Stimulated activated CD8-positive, alpha-beta memory T cell treated with anti-CD3 and anti-CD28 coated beads, Interleukin-15, amount 100 ng/mL, for 1 hour (primary cell): ENCODE data around the gene OR10J4.
"Not testable (repeated sequence)": the region's sequence is repeated elsewhere in the genome, so short reads cannot be mapped to it uniquely, and the experiment has no call there.

Experiments
- DNase-seq: peaks from one replicate; pipeline ENCODE4 v3.0.0-alpha.2; 2020; ENCODE audit warnings: low read depth

OR10J4 gene

GRCh38 chr1:159431904-159432303 is at the start of gene OR10J4:
TSS of gene OR10J4 (plus strand) at chr1:159432204.
- no peak for DNase-seq

GRCh38 chr1:159406821-159407220 is 25.2 kb upstream of the OR10J4 start:
- no peak for DNase-seq

GRCh38 chr1:159408862-159409400 is 23.1 kb upstream of the OR10J4 start:
- no peak for DNase-seq

- no peak for DNase-seq
These were observed 10.2 kb upstream of the OR10J4 start for GRCh38 chr1:159421821-159422220.

GRCh38 chr1:159428536-159428935 is 3.5 kb upstream of the OR10J4 start:
- no peak for DNase-seq

GRCh38 chr1:159429074-159429861 is 2.7 kb upstream of the OR10J4 start:
- no peak for DNase-seq

GRCh38 chr1:159430985-159431384 is 1.0 kb upstream of the OR10J4 start:
- no peak for DNase-seq

- DNase-seq: no peak
These were observed 4.5 kb downstream of the OR10J4 start for GRCh38 chr1:159436469-159436868.

- no peak for DNase-seq
These were observed 7.4 kb downstream of the OR10J4 start, which contains the start of gene OR10J1 for GRCh38 chr1:159439422-159439821. TSS of gene OR10J1 (plus strand) at chr1:159439722. CDS start at chr1:159439792, 70 bp downstream.

GRCh38 chr1:159441360-159441759 is 9.4 kb downstream of the OR10J4 start:
- no peak for DNase-seq

GRCh38 chr1:159442428-159442827 is 10.4 kb downstream of the OR10J4 start:
- no peak for DNase-seq

- DNase-seq: no peak
These were observed 11.2 kb downstream of the OR10J4 start for GRCh38 chr1:159443066-159443750.

- no peak for DNase-seq
These were observed 12.5 kb downstream of the OR10J4 start for GRCh38 chr1:159444511-159444910.

GRCh38 chr1:159448181-159448580 is 16.2 kb downstream of the OR10J4 start:
- DNase-seq: no peak

GRCh38 chr1:159449605-159450004 is 17.6 kb downstream of the OR10J4 start:
- DNase-seq: not testable (repeated sequence)

GRCh38 chr1:159459551-159459950 is 27.5 kb downstream of the OR10J4 start:
- DNase-seq: no peak

- no peak for DNase-seq
These were observed 33.2 kb downstream of the OR10J4 start for GRCh38 chr1:159465191-159465603.

GRCh38 chr1:159468321-159468720 is 36.3 kb downstream of the OR10J4 start:
- no peak for DNase-seq

GRCh38 chr1:159469921-159470533 is 38.0 kb downstream of the OR10J4 start:
- DNase-seq: no peak

- DNase-seq: no peak
These were observed 41.3 kb downstream of the OR10J4 start for GRCh38 chr1:159473335-159473734.

GRCh38 chr1:159474926-159475325 is 42.9 kb downstream of the OR10J4 start:
- no peak for DNase-seq
